ENCODE measurements around the gene SPECC1.
"Not testable (repeated sequence)": the region's sequence is repeated elsewhere in the genome, so short reads cannot be mapped to it uniquely, and the experiment has no call there.

Gene SPECC1

GRCh38 chr17:20009302-20010098, at the start of gene SPECC1:
Gene SPECC1, plus strand, starts transcription at chr17:20009359. Its CDS starts 87,293 bp downstream, at chr17:20096652.
- no peaks in the 10 kb centered on the region for H3K79me2 ChIP-seq (ENCODE audit: control insufficient read depth, low read length)
- no peaks in the 10 kb centered on the region for H3K9me3 ChIP-seq (ENCODE audit: control insufficient read depth, insufficient read depth, low read length)
- H4K20me1 ChIP-seq (ENCODE audit: control insufficient read depth, insufficient read depth, low read depth, low read length): no peaks in the 10 kb centered on the region
- H3F3A ChIP-seq (ENCODE audit: control insufficient read depth, insufficient read depth): peaks cover 5% of the 10 kb centered on the region; the same call in 1 of the 2 replicates
- H3K4me3 ChIP-seq (ENCODE audit: low read length): peak within 1 kb of the TSS; percentile 70
- no peak within 1 kb of the TSS for H3K27ac ChIP-seq (ENCODE audit: low read depth, low read length)
- no peaks in the 10 kb centered on the region for H3K9me2 ChIP-seq (replicated peaks; ENCODE audit: control insufficient read depth, low read length)
- peaks cover 17% of the 10 kb centered on the region for H3K4me1 ChIP-seq (ENCODE audit: control insufficient read depth, low read length)
- H3K4me2 ChIP-seq (ENCODE audit: low read length): peak within 1 kb of the TSS; percentile 78
- no peak for TF ChIP-seq EZH2phosphoT487 (IDR thresholded peaks at IDR 0.05; ENCODE audit: borderline replicate concordance, low read length)
- TF ChIP-seq CTCF (IDR thresholded peaks at IDR 0.05; ENCODE audit: low read depth, low read length, poor library complexity, severe bottlenecking): peak; percentile 72
- no peaks in the 10 kb centered on the region for H3K36me3 ChIP-seq (ENCODE audit: control insufficient read depth, low read length)
- peaks cover 37% of the 10 kb centered on the region for H3K27me3 ChIP-seq (ENCODE audit: control insufficient read depth, low read length)

- not testable (repeated sequence) for H3K4me3 ChIP-seq (ENCODE audit: low read length); H3K9me3 ChIP-seq (ENCODE audit: control insufficient read depth, insufficient read depth, low read length); H3K9me2 ChIP-seq (replicated peaks; ENCODE audit: control insufficient read depth, low read length); H3K27ac ChIP-seq (ENCODE audit: low read depth, low read length); H3F3A ChIP-seq (ENCODE audit: control insufficient read depth, insufficient read depth); H4K20me1 ChIP-seq (ENCODE audit: control insufficient read depth, insufficient read depth, low read depth, low read length); H3K4me2 ChIP-seq (ENCODE audit: low read length); H3K27me3 ChIP-seq (ENCODE audit: control insufficient read depth, low read length); H3K4me1 ChIP-seq (ENCODE audit: control insufficient read depth, low read length)
- Histone ChIP-seq H3K36me3 (ENCODE audit: control insufficient read depth, low read length) (peaks cover 87% of the 10 kb centered on the region), H3K79me2 (ENCODE audit: control insufficient read depth, low read length) (peaks cover 87% of the 10 kb centered on the region)
These were observed 46.2 kb upstream of the SPECC1 start for GRCh38 chr17:19962954-19963353.

GRCh38 chr17:19973156-19973555, 36.0 kb upstream of the SPECC1 start:
- no peaks in the 10 kb centered on the region for H3K9me2 ChIP-seq (replicated peaks; ENCODE audit: control insufficient read depth, low read length)
- no peaks in the 10 kb centered on the region for H3K27me3 ChIP-seq (ENCODE audit: control insufficient read depth, low read length)
- H3K4me1 ChIP-seq (ENCODE audit: control insufficient read depth, low read length): peaks cover 20% of the 10 kb centered on the region
- no peak for TF ChIP-seq CTCF (IDR thresholded peaks at IDR 0.05; ENCODE audit: low read depth, low read length, poor library complexity, severe bottlenecking)
- TF ChIP-seq EZH2phosphoT487 (IDR thresholded peaks at IDR 0.05; ENCODE audit: borderline replicate concordance, low read length): no peak
- H3K4me2 ChIP-seq (ENCODE audit: low read length): no peak overlapping the region
- peaks cover 79% of the 10 kb centered on the region for H3K36me3 ChIP-seq (ENCODE audit: control insufficient read depth, low read length)
- H4K20me1 ChIP-seq (ENCODE audit: control insufficient read depth, insufficient read depth, low read depth, low read length): peaks cover 14% of the 10 kb centered on the region
- H3K4me3 ChIP-seq (ENCODE audit: low read length): no peak overlapping the region
- no peak overlapping the region for H3K27ac ChIP-seq (ENCODE audit: low read depth, low read length)
- H3K79me2 ChIP-seq (ENCODE audit: control insufficient read depth, low read length): peaks cover 97% of the 10 kb centered on the region
- H3F3A ChIP-seq (ENCODE audit: control insufficient read depth, insufficient read depth): peaks cover 4% of the 10 kb centered on the region; the same call in 1 of the 2 replicates
- no peaks in the 10 kb centered on the region for H3K9me3 ChIP-seq (ENCODE audit: control insufficient read depth, insufficient read depth, low read length)

DNA sequence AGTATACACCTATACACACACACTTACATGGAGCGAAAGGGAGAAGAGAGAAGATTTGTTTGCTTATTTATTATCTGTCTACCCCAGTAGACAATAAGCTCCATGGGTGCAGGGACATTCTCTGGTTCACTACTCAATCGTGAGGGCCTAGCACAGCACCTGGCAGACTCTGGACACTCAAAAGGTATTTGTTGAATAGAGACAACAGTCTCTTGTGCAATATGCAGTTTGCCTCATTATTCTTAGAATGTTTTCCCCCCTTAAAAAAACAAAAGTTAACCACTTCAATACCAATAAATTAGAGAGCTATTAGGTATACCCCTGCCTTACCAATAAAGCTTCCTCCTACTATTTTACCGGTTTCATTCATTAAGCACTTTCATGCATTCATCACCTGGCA, 33.6 kb upstream of the SPECC1 start:
- Histone ChIP-seq H3K4me3 (ENCODE audit: low read length) (peak overlapping the region; percentile 86), H3K36me3 (ENCODE audit: control insufficient read depth, low read length) (peaks cover 58% of the 10 kb centered on the region), H3K9me3 (ENCODE audit: control insufficient read depth, insufficient read depth, low read length) (no peaks in the 10 kb centered on the region), H3F3A (ENCODE audit: control insufficient read depth, insufficient read depth) (peaks cover 4% of the 10 kb centered on the region; the same call in 1 of the 2 replicates), H3K79me2 (ENCODE audit: control insufficient read depth, low read length) (peaks cover 79% of the 10 kb centered on the region), H3K4me1 (ENCODE audit: control insufficient read depth, low read length) (peaks cover 34% of the 10 kb centered on the region), H3K9me2 (replicated peaks; ENCODE audit: control insufficient read depth, low read length) (no peaks in the 10 kb centered on the region), H3K4me2 (ENCODE audit: low read length) (peak overlapping the region; percentile 90), H3K27me3 (ENCODE audit: control insufficient read depth, low read length) (no peaks in the 10 kb centered on the region), H3K27ac (ENCODE audit: low read depth, low read length) (no peak overlapping the region), H4K20me1 (ENCODE audit: control insufficient read depth, insufficient read depth, low read depth, low read length) (peaks cover 14% of the 10 kb centered on the region)
- TF ChIP-seq EZH2phosphoT487 (IDR thresholded peaks at IDR 0.05; ENCODE audit: borderline replicate concordance, low read length) (no peak), CTCF (IDR thresholded peaks at IDR 0.05; ENCODE audit: low read depth, low read length, poor library complexity, severe bottlenecking) (no peak)
